ENCODE data around the gene ACSL3.

Gene ACSL3

GRCh38 chr2:222887124-222887523 is 26.3 kb downstream of the ACSL3 start:
- H3K9me3 Mint-ChIP-seq, result no peaks in the 10 kb centered on the region
- no peaks in the 10 kb centered on the region for H3K27me3 Mint-ChIP-seq
- no peak overlapping the region for H3K4me3 Mint-ChIP-seq
- H3K27ac Mint-ChIP-seq, result peak overlapping the region; percentile 15
- H3K36me3 Mint-ChIP-seq, result peaks cover 5% of the 10 kb centered on the region
- peaks cover 61% of the 10 kb centered on the region for H3K4me1 Mint-ChIP-seq

GRCh38 chr2:222888716-222889115 is 27.9 kb downstream of the ACSL3 start:
- Mint-ChIP-seq H3K36me3 (peaks cover 5% of the 10 kb centered on the region), H3K27me3 (no peaks in the 10 kb centered on the region), H3K27ac (no peak overlapping the region), H3K4me3 (no peak overlapping the region), H3K9me3 (no peaks in the 10 kb centered on the region), H3K4me1 (peaks cover 67% of the 10 kb centered on the region)

GRCh38 chr2:222891890-222892289 is 31.1 kb downstream of the ACSL3 start:
- Mint-ChIP-seq H3K4me3 (no peak overlapping the region), H3K27me3 (no peaks in the 10 kb centered on the region), H3K4me1 (peaks cover 59% of the 10 kb centered on the region), H3K9me3 (no peaks in the 10 kb centered on the region), H3K27ac (no peak overlapping the region), H3K36me3 (peaks cover 5% of the 10 kb centered on the region)

GRCh38 chr2:222892321-222892720 is 31.5 kb downstream of the ACSL3 start:
- Mint-ChIP-seq H3K4me3 (no peak overlapping the region), H3K27ac (no peak overlapping the region), H3K27me3 (no peaks in the 10 kb centered on the region), H3K36me3 (peaks cover 5% of the 10 kb centered on the region), H3K9me3 (no peaks in the 10 kb centered on the region), H3K4me1 (peaks cover 55% of the 10 kb centered on the region)

GRCh38 chr2:222892761-222893160 is 31.9 kb downstream of the ACSL3 start:
- Mint-ChIP-seq H3K4me3 (no peak overlapping the region), H3K36me3 (peaks cover 5% of the 10 kb centered on the region), H3K27ac (no peak overlapping the region), H3K4me1 (peaks cover 52% of the 10 kb centered on the region), H3K9me3 (no peaks in the 10 kb centered on the region), H3K27me3 (no peaks in the 10 kb centered on the region)

- Mint-ChIP-seq H3K36me3 (peaks cover 5% of the 10 kb centered on the region), H3K9me3 (no peaks in the 10 kb centered on the region), H3K27me3 (no peaks in the 10 kb centered on the region), H3K27ac (peak overlapping the region; percentile 19), H3K4me3 (no peak overlapping the region), H3K4me1 (peaks cover 61% of the 10 kb centered on the region)
Observed at GRCh38 chr2:222893716-222894115, 32.9 kb downstream of the ACSL3 start.

- Mint-ChIP-seq H3K4me3 (no peak overlapping the region), H3K36me3 (no peaks in the 10 kb centered on the region), H3K9me3 (no peaks in the 10 kb centered on the region)
Observed at GRCh38 chr2:222895144-222895543, 34.3 kb downstream of the ACSL3 start.

GRCh38 chr2:222897898-222898297 is 37.1 kb downstream of the ACSL3 start:
- Mint-ChIP-seq H3K36me3 (no peaks in the 10 kb centered on the region), H3K27me3 (no peaks in the 10 kb centered on the region), H3K4me1 (peaks cover 50% of the 10 kb centered on the region), H3K4me3 (no peak overlapping the region), H3K9me3 (no peaks in the 10 kb centered on the region), H3K27ac (no peak overlapping the region)

More at GRCh38 chr2:222895144-222895543, 34.3 kb downstream of the ACSL3 start:
- Mint-ChIP-seq H3K27me3 (no peaks in the 10 kb centered on the region), H3K27ac (no peak overlapping the region), H3K4me1 (peaks cover 56% of the 10 kb centered on the region)

GRCh38 chr2:222899413-222900181 is 38.8 kb downstream of the ACSL3 start:
- H3K4me3 Mint-ChIP-seq, result no peak overlapping the region
- no peaks in the 10 kb centered on the region for H3K36me3 Mint-ChIP-seq
- peaks cover 39% of the 10 kb centered on the region for H3K4me1 Mint-ChIP-seq
- H3K27me3 Mint-ChIP-seq, result no peaks in the 10 kb centered on the region
- no peak overlapping the region for H3K27ac Mint-ChIP-seq
- no peaks in the 10 kb centered on the region for H3K9me3 Mint-ChIP-seq

- H3K4me3 Mint-ChIP-seq, result no peak overlapping the region
Observed at GRCh38 chr2:222900354-222900753, 39.5 kb downstream of the ACSL3 start.

GRCh38 chr2:222902660-222903059 is 41.8 kb downstream of the ACSL3 start:
- H3K27me3 Mint-ChIP-seq, result no peaks in the 10 kb centered on the region
- H3K9me3 Mint-ChIP-seq, result no peaks in the 10 kb centered on the region
- H3K4me1 Mint-ChIP-seq, result peaks cover 49% of the 10 kb centered on the region
- H3K4me3 Mint-ChIP-seq, result no peak overlapping the region
- no peaks in the 10 kb centered on the region for H3K36me3 Mint-ChIP-seq
- H3K27ac Mint-ChIP-seq, result no peak overlapping the region

More at GRCh38 chr2:222900354-222900753, 39.5 kb downstream of the ACSL3 start:
- Mint-ChIP-seq H3K27ac (no peak overlapping the region), H3K27me3 (no peaks in the 10 kb centered on the region), H3K9me3 (no peaks in the 10 kb centered on the region), H3K4me1 (peaks cover 34% of the 10 kb centered on the region), H3K36me3 (no peaks in the 10 kb centered on the region)

- Mint-ChIP-seq H3K4me1 (peaks cover 50% of the 10 kb centered on the region), H3K27me3 (no peaks in the 10 kb centered on the region), H3K4me3 (no peak overlapping the region), H3K36me3 (no peaks in the 10 kb centered on the region), H3K9me3 (no peaks in the 10 kb centered on the region), H3K27ac (no peak overlapping the region)
Observed at GRCh38 chr2:222903234-222904220, 42.7 kb downstream of the ACSL3 start.

GRCh38 chr2:222904557-222905258 is 43.9 kb downstream of the ACSL3 start:
- Mint-ChIP-seq H3K9me3 (no peaks in the 10 kb centered on the region), H3K4me1 (peaks cover 53% of the 10 kb centered on the region), H3K36me3 (peaks cover 6% of the 10 kb centered on the region), H3K27me3 (no peaks in the 10 kb centered on the region), H3K4me3 (no peak overlapping the region), H3K27ac (no peak overlapping the region)

GRCh38 chr2:222907048-222907447 is 46.2 kb downstream of the ACSL3 start:
- H3K4me1 Mint-ChIP-seq, result peaks cover 45% of the 10 kb centered on the region
- H3K36me3 Mint-ChIP-seq, result peaks cover 6% of the 10 kb centered on the region
- no peaks in the 10 kb centered on the region for H3K9me3 Mint-ChIP-seq
- H3K27me3 Mint-ChIP-seq, result no peaks in the 10 kb centered on the region
- H3K4me3 Mint-ChIP-seq, result no peak overlapping the region
- no peak overlapping the region for H3K27ac Mint-ChIP-seq

GRCh38 chr2:222907790-222908441 is 47.1 kb downstream of the ACSL3 start:
- Mint-ChIP-seq H3K9me3 (no peaks in the 10 kb centered on the region), H3K36me3 (peaks cover 6% of the 10 kb centered on the region)

More at GRCh38 chr2:222907790-222908441, 47.1 kb downstream of the ACSL3 start:
- Mint-ChIP-seq H3K27ac (peak overlapping the region; percentile 4), H3K4me3 (no peak overlapping the region), H3K4me1 (peaks cover 47% of the 10 kb centered on the region), H3K27me3 (no peaks in the 10 kb centered on the region)
